ENCODE data around the gene IL15RA. TPM values are rescaled to one million over a fixed set of nuclear protein-coding genes. Genes with fewer than 3 reads are reported as not detected.

The IL15RA gene
- total RNA-seq, 1 donor from 2014 or later, result 3.1 TPM

- no peaks in the 10 kb centered on the region for H3K79me2 ChIP-seq (ENCODE audit: insufficient read depth, low read length)
- DNase-seq (ENCODE audit: low read depth), result no peak
- no peak overlapping the region for H3K4me2 ChIP-seq (ENCODE audit: low read length)
- TF ChIP-seq EZH2 (IDR thresholded peaks at IDR 0.05; ENCODE audit: insufficient read depth, low read length) (no peak), CTCF (IDR thresholded peaks at IDR 0.05; ENCODE audit: insufficient read depth, low read depth, low read length) (no peak)
- no peak overlapping the region for H2AFZ ChIP-seq (ENCODE audit: low read depth, low read length)
- Mint-ChIP-seq H3K4me1 (ENCODE audit: low read depth, unreplicated experiment) (peaks cover 3% of the 10 kb centered on the region), H3K27me3 (ENCODE audit: low read depth, unreplicated experiment) (peaks cover 4% of the 10 kb centered on the region), H3K9me3 (ENCODE audit: unreplicated experiment) (peaks cover 12% of the 10 kb centered on the region), H3K36me3 (ENCODE audit: low read depth, unreplicated experiment) (no peaks in the 10 kb centered on the region), H3K27ac (ENCODE audit: unreplicated experiment) (no peak overlapping the region), H3K4me3 (ENCODE audit: unreplicated experiment) (no peak overlapping the region)
- no peaks in the 10 kb centered on the region for H3K36me3 ChIP-seq (ENCODE audit: insufficient read depth, low read length)
- H3K4me3 ChIP-seq (ENCODE audit: insufficient read depth, low read depth, low read length), result no peak overlapping the region
- H3K4me1 ChIP-seq (ENCODE audit: insufficient read depth, low read length), result no peaks in the 10 kb centered on the region
- no peak overlapping the region for H3K27ac ChIP-seq (ENCODE audit: low read depth, low read length)
- no peaks in the 10 kb centered on the region for H3K27me3 ChIP-seq (ENCODE audit: insufficient read depth, low read length)
- H4K20me1 ChIP-seq (ENCODE audit: insufficient read depth, low read length), result no peaks in the 10 kb centered on the region
- no peak for FAIRE-seq
- no peak overlapping the region for H3K9ac ChIP-seq (ENCODE audit: low read length)
- peaks cover 8% of the 10 kb centered on the region for H3K9me3 ChIP-seq (ENCODE audit: insufficient read depth, low read depth, low read length)
Observed at GRCh38 chr10:6011558-6011957, 34.2 kb upstream of the IL15RA start.

GRCh38 chr10:6010569-6010968, 33.2 kb upstream of the IL15RA start:
- FAIRE-seq, result no peak
- no peaks in the 10 kb centered on the region for H3K36me3 Mint-ChIP-seq (ENCODE audit: low read depth, unreplicated experiment)

More at GRCh38 chr10:6010569-6010968, 33.2 kb upstream of the IL15RA start:
- Histone ChIP-seq H3K4me2 (ENCODE audit: low read length) (no peak overlapping the region), H3K79me2 (ENCODE audit: insufficient read depth, low read length) (no peaks in the 10 kb centered on the region), H3K4me3 (ENCODE audit: insufficient read depth, low read depth, low read length) (no peak overlapping the region), H2AFZ (ENCODE audit: low read depth, low read length) (no peak overlapping the region), H3K27me3 (ENCODE audit: insufficient read depth, low read length) (no peaks in the 10 kb centered on the region), H4K20me1 (ENCODE audit: insufficient read depth, low read length) (no peaks in the 10 kb centered on the region), H3K27ac (ENCODE audit: low read depth, low read length) (no peak overlapping the region), H3K9ac (ENCODE audit: low read length) (no peak overlapping the region), H3K9me3 (ENCODE audit: insufficient read depth, low read depth, low read length) (peaks cover 8% of the 10 kb centered on the region), H3K4me1 (ENCODE audit: insufficient read depth, low read length) (no peaks in the 10 kb centered on the region), H3K36me3 (ENCODE audit: insufficient read depth, low read length) (no peaks in the 10 kb centered on the region)
- Mint-ChIP-seq H3K9me3 (ENCODE audit: unreplicated experiment) (peaks cover 12% of the 10 kb centered on the region), H3K27me3 (ENCODE audit: low read depth, unreplicated experiment) (peaks cover 4% of the 10 kb centered on the region), H3K27ac (ENCODE audit: unreplicated experiment) (no peak overlapping the region), H3K4me1 (ENCODE audit: low read depth, unreplicated experiment) (peaks cover 3% of the 10 kb centered on the region), H3K4me3 (ENCODE audit: unreplicated experiment) (no peak overlapping the region)
- no peak for TF ChIP-seq CTCF (IDR thresholded peaks at IDR 0.05; ENCODE audit: insufficient read depth, low read depth, low read length)
- no peak for TF ChIP-seq EZH2 (IDR thresholded peaks at IDR 0.05; ENCODE audit: insufficient read depth, low read length)
- DNase-seq (ENCODE audit: low read depth), result no peak
